Ovary (tissue), 3 donors: ENCODE results near the gene OSBP.

Experiments used
- CTCF ChIP-seq, 3 donors: fragments of 450-650 bp in 2 of 3; fragments of 200-600 bp in 1 of 3; IDR thresholded peaks; one replicate each; pipeline versions ENCODE4 v1.5.1 to v1.8.0; 2016 to 2022; ENCODE audit warnings: antibody characterized with exemption in 3 of 3, mild to moderate bottlenecking in 1 of 3
- EP300 ChIP-seq: sonication (generic); formaldehyde crosslinking; IDR thresholded peaks from one replicate; pipeline ENCODE4 v1.6.1; 2017; ENCODE audit warnings: antibody characterized with exemption
- POLR2A ChIP-seq: fragments of 450-650 bp; IDR thresholded peaks from one replicate; pipeline ENCODE4 v1.6.1; 2017; ENCODE audit warnings: antibody characterized with exemption, mild to moderate bottlenecking, moderate library complexity
- donor health status: DM: no; HTN: no; CAD: no.

DNA sequence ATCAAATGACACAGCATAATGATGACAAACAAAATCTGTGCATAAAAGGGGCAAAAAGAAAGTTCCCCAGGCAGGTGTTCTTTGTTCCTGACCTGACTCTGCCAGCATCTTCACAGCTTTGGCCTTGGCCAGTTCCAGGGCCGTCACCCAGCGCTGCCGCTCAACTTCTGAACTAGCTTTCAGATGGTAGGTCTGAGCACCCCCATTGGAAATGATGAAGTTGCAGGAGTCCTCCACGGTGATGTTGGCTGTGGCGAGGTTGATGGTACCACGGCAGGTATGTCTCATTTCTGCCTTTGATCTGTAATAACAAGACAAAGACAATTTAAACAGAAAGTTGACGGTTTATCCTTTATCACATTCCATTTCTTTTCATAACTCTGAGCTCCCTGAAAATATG lies 5.3 kb downstream of the OSBP start:
- TF ChIP-seq CTCF (IDR thresholded peaks at IDR 0.05) (no peak), POLR2A (no peak), EP300 (no peak)
